Measurements from ENCODE around the gene MACROD1. TPM values are rescaled to one million over a fixed set of nuclear protein-coding genes. Genes with fewer than 3 reads are reported as not detected.

Gene MACROD1
- total and polyA plus RNA-seq, 2 experiments from 2014 or later: 21.2 to 403 TPM

- Histone ChIP-seq H3K9ac (no peak overlapping the region), H3K4me1 (ENCODE audit: insufficient read depth) (no peaks in the 10 kb centered on the region), H3K27me3 (replicated peaks; ENCODE audit: insufficient read depth) (no peaks in the 10 kb centered on the region), H2AFZ (no peak overlapping the region), H3K4me3 (no peak overlapping the region), H3K79me2 (ENCODE audit: insufficient read depth) (no peaks in the 10 kb centered on the region), H3F3A (ENCODE audit: insufficient read depth) (no peaks in the 10 kb centered on the region), H3K9me2 (ENCODE audit: insufficient read depth) (no peaks in the 10 kb centered on the region), H3K36me3 (ENCODE audit: low read depth) (no peaks in the 10 kb centered on the region), H3K4me2 (ENCODE audit: unreplicated experiment) (no peak overlapping the region), H4K20me1 (ENCODE audit: insufficient read depth) (no peaks in the 10 kb centered on the region), H3K9me3 (ENCODE audit: low read depth) (no peaks in the 10 kb centered on the region), H3K27ac (no peak overlapping the region)
- in situ Hi-C loops (cut with MboI): no loop called here
- DNase-seq: no peak
- WGBS, 2 experiments (ENCODE audit: low coverage in 1 of 2, low lambda C conversion rate in 2 of 2, missing lambda C conversion rate in 2 of 2): 80 to 84% methylated on average over 8 of the region's 8 CpGs
- TF ChIP-seq EZH2phosphoT487 (IDR thresholded peaks at IDR 0.05; ENCODE audit: insufficient read depth, low read depth) (no peak), EZH2 (IDR thresholded peaks at IDR 0.05; ENCODE audit: insufficient read depth, poor library complexity, severe bottlenecking) (no peak)
Measured at GRCh38 chr11:64151337-64151736, 14.6 kb downstream of the MACROD1 start.

DNA sequence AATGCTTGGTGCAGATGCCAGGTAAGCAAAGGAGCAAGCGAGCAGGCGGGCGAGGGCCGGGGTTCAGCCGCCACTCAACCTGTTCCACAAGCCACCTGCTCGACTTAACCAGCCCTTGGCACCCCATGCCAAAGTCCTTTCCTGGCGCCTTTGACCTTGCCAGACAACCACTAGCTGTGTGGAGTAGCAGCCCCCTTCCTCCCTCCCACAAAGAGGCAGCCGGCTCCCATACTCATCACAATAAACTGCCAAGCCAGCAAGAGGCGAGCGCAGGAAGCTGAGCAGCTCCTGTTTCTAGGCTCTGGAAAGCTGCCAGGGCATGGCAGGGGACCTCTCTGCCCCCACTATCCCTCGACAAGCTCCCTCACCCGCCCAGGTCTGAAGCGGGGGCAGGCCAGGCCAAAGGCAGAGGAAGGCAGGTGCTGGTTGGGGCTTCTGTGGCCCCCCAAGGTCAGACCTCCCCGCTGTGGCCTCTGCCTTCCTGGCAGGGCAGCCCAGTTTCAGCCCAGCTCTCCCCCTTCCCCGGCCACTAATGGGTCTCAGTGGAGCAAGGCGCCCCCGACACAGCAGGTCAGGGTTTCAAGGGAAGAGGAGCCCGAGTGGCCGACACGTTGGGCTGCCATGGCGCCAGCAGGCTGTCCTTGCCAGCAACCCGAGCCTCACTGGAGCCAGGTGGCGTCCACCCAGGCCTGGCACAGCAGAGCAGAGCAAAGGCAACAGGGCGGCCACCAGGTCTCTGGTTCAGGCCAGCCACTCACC, 15.3 kb downstream of the MACROD1 start:
- H3K79me2 ChIP-seq (ENCODE audit: insufficient read depth): no peaks in the 10 kb centered on the region
- H3K27me3 ChIP-seq (replicated peaks; ENCODE audit: insufficient read depth): no peaks in the 10 kb centered on the region
- H3K36me3 ChIP-seq (ENCODE audit: low read depth): no peaks in the 10 kb centered on the region
- no peak overlapping the region for H3K9ac ChIP-seq
- no peak overlapping the region for H2AFZ ChIP-seq
- no peaks in the 10 kb centered on the region for H3F3A ChIP-seq (ENCODE audit: insufficient read depth)
- DNase-seq: no peak
- WGBS, 2 experiments (ENCODE audit: low coverage in 1 of 2, low lambda C conversion rate in 2 of 2, missing lambda C conversion rate in 2 of 2): 87 to 94% methylated on average over 23 to 24 of the region's 24 CpGs
- TF ChIP-seq EZH2phosphoT487 (IDR thresholded peaks at IDR 0.05; ENCODE audit: insufficient read depth, low read depth): no peak
- no peak for TF ChIP-seq EZH2 (IDR thresholded peaks at IDR 0.05; ENCODE audit: insufficient read depth, poor library complexity, severe bottlenecking)
- no peak overlapping the region for H3K4me3 ChIP-seq
- no peaks in the 10 kb centered on the region for H3K9me3 ChIP-seq (ENCODE audit: low read depth)
- H3K4me1 ChIP-seq (ENCODE audit: insufficient read depth): no peaks in the 10 kb centered on the region
- in situ Hi-C loops (cut with MboI): no loop called here
- H3K27ac ChIP-seq: no peak overlapping the region
- H3K4me2 ChIP-seq (ENCODE audit: unreplicated experiment): no peak overlapping the region
- no peaks in the 10 kb centered on the region for H3K9me2 ChIP-seq (ENCODE audit: insufficient read depth)
- no peaks in the 10 kb centered on the region for H4K20me1 ChIP-seq (ENCODE audit: insufficient read depth)

GRCh38 chr11:64150051-64150450, 15.9 kb downstream of the MACROD1 start:
- in situ Hi-C loops (cut with MboI): no loop called here
- 93 to 95% methylated on average over 15 of the region's 15 CpGs for WGBS, 2 experiments (ENCODE audit: low coverage in 1 of 2, low lambda C conversion rate in 2 of 2, missing lambda C conversion rate in 2 of 2)
- Histone ChIP-seq H4K20me1 (ENCODE audit: insufficient read depth) (no peaks in the 10 kb centered on the region), H3K36me3 (ENCODE audit: low read depth) (no peaks in the 10 kb centered on the region), H3K9me3 (ENCODE audit: low read depth) (no peaks in the 10 kb centered on the region), H2AFZ (no peak overlapping the region), H3K4me1 (ENCODE audit: insufficient read depth) (no peaks in the 10 kb centered on the region), H3K4me2 (ENCODE audit: unreplicated experiment) (no peak overlapping the region), H3K4me3 (no peak overlapping the region), H3K9ac (no peak overlapping the region), H3F3A (ENCODE audit: insufficient read depth) (no peaks in the 10 kb centered on the region), H3K27me3 (replicated peaks; ENCODE audit: insufficient read depth) (no peaks in the 10 kb centered on the region), H3K9me2 (ENCODE audit: insufficient read depth) (no peaks in the 10 kb centered on the region), H3K79me2 (ENCODE audit: insufficient read depth) (no peaks in the 10 kb centered on the region), H3K27ac (no peak overlapping the region)
- TF ChIP-seq EZH2 (IDR thresholded peaks at IDR 0.05; ENCODE audit: insufficient read depth, poor library complexity, severe bottlenecking) (no peak), EZH2phosphoT487 (IDR thresholded peaks at IDR 0.05; ENCODE audit: insufficient read depth, low read depth) (no peak)
- no peak for DNase-seq

- Histone ChIP-seq H2AFZ (no peak overlapping the region), H3K27me3 (replicated peaks; ENCODE audit: insufficient read depth) (no peaks in the 10 kb centered on the region), H3K79me2 (ENCODE audit: insufficient read depth) (no peaks in the 10 kb centered on the region), H3K4me3 (no peak overlapping the region), H4K20me1 (ENCODE audit: insufficient read depth) (no peaks in the 10 kb centered on the region), H3K9ac (no peak overlapping the region), H3K4me2 (ENCODE audit: unreplicated experiment) (no peak overlapping the region), H3F3A (ENCODE audit: insufficient read depth) (no peaks in the 10 kb centered on the region), H3K4me1 (ENCODE audit: insufficient read depth) (no peaks in the 10 kb centered on the region), H3K27ac (no peak overlapping the region), H3K9me3 (ENCODE audit: low read depth) (no peaks in the 10 kb centered on the region), H3K9me2 (ENCODE audit: insufficient read depth) (no peaks in the 10 kb centered on the region), H3K36me3 (ENCODE audit: low read depth) (no peaks in the 10 kb centered on the region)
- WGBS, 2 experiments (ENCODE audit: low coverage in 1 of 2, low lambda C conversion rate in 2 of 2, missing lambda C conversion rate in 2 of 2): 67 to 69% methylated on average over 25 of the region's 25 CpGs
- in situ Hi-C loops (cut with MboI): loop anchor here (10.0 kb wide), 1 partner anchor 144 kb away; no protein-coding TSS in a partner anchor
- no peak for DNase-seq
- no peak for TF ChIP-seq EZH2phosphoT487 (IDR thresholded peaks at IDR 0.05; ENCODE audit: insufficient read depth, low read depth)
- TF ChIP-seq EZH2 (IDR thresholded peaks at IDR 0.05; ENCODE audit: insufficient read depth, poor library complexity, severe bottlenecking): no peak
Measured at GRCh38 chr11:64148917-64149617, 16.8 kb downstream of the MACROD1 start.

Measured in GM23248 (cell line).